ENCODE data around the gene CEP290. TPM values are rescaled to one million over a fixed set of nuclear protein-coding genes. Genes with fewer than 3 reads are reported as not detected.

The CEP290 gene
- total and polyA plus RNA-seq, 9 donors: 6.8 to 42.7 (median 19.1) TPM

DNA sequence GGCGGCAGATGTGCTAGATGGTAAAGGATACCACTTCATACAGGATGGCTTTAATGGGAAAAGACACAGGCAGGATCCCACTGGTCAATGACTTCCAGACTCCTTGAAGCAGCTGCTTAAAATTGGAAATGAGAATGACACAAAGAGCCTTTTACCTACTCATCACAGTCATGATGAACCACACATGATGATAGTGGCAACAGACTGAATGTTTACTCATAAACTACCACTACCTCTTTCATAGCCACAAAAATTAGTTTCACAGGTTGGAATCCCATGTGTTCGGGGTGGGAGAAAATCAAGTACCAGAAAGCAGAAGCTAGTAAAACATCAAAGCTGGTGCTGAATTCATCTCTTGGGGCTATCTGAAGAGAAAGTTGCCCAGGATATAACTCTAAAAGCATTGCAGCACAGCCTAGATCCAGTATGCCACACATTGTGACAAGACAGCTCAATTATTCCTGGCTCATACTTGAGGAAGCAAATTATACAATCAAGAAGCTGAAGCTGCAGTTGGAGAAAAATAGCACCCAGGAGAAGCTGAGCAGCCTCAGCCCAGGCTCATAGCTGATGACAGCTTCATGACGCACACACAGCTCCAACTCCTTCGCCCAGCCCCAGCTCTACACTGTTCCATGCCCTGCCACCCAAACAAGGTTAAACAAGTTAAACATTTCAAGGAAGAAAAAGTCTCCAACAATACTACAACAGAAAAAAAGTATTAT lies 83.7 kb downstream of the CEP290 start:
- DNase-seq: no peak
- Histone ChIP-seq H3K4me1 (ENCODE audit: insufficient read depth) (no peaks in the 10 kb centered on the region), H3K4me3 (no peak overlapping the region), H3K9me3 (no peaks in the 10 kb centered on the region), H3K27me3 (no peaks in the 10 kb centered on the region), H3K36me3 (no peaks in the 10 kb centered on the region), H3K27ac (no peak overlapping the region)
- intact Hi-C loops (cut with DNase I): no loop called here
- TF ChIP-seq POLR2A (IDR thresholded peaks at IDR 0.05): no peak
- TF ChIP-seq, protein P1, sequence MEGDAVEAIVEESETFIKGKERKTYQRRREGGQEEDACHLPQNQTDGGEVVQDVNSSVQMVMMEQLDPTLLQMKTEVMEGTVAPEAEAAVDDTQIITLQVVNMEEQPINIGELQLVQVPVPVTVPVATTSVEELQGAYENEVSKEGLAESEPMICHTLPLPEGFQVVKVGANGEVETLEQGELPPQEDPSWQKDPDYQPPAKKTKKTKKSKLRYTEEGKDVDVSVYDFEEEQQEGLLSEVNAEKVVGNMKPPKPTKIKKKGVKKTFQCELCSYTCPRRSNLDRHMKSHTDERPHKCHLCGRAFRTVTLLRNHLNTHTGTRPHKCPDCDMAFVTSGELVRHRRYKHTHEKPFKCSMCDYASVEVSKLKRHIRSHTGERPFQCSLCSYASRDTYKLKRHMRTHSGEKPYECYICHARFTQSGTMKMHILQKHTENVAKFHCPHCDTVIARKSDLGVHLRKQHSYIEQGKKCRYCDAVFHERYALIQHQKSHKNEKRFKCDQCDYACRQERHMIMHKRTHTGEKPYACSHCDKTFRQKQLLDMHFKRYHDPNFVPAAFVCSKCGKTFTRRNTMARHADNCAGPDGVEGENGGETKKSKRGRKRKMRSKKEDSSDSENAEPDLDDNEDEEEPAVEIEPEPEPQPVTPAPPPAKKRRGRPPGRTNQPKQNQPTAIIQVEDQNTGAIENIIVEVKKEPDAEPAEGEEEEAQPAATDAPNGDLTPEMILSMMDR (IDR thresholded peaks at IDR 0.05): no peak
- no peak for TF ChIP-seq EP300 (IDR thresholded peaks at IDR 0.05)
- WGBS, 3 donors: 98% methylated on average over 4 of the region's 4 CpGs

GRCh38 chr12:88056571-88056970 lies 85.3 kb downstream of the CEP290 start:
- Histone ChIP-seq H3K27me3 (no peaks in the 10 kb centered on the region), H3K27ac (no peak overlapping the region), H3K9me3 (no peaks in the 10 kb centered on the region), H3K36me3 (no peaks in the 10 kb centered on the region), H3K4me3 (no peak overlapping the region), H3K4me1 (ENCODE audit: insufficient read depth) (no peaks in the 10 kb centered on the region)
- WGBS, 3 donors: 70 to 79% (median 75%) methylated on average over 2 of the region's 2 CpGs
- TF ChIP-seq, protein P1 (IDR thresholded peaks at IDR 0.05): no peak
- TF ChIP-seq POLR2A (IDR thresholded peaks at IDR 0.05) (no peak), EP300 (IDR thresholded peaks at IDR 0.05) (no peak)
- DNase-seq: no peak
- intact Hi-C loops (cut with DNase I): no loop called here

GRCh38 chr12:88052686-88053085 lies 89.2 kb downstream of the CEP290 start:
- no peaks in the 10 kb centered on the region for H3K27me3 ChIP-seq
- 86 to 92% (median 91%) methylated on average over 1 of the region's 1 CpG for WGBS, 3 donors
- TF ChIP-seq, protein P1 (IDR thresholded peaks at IDR 0.05): no peak
- no peak for TF ChIP-seq EP300 (IDR thresholded peaks at IDR 0.05)
- no peak for TF ChIP-seq POLR2A (IDR thresholded peaks at IDR 0.05)

DNA sequence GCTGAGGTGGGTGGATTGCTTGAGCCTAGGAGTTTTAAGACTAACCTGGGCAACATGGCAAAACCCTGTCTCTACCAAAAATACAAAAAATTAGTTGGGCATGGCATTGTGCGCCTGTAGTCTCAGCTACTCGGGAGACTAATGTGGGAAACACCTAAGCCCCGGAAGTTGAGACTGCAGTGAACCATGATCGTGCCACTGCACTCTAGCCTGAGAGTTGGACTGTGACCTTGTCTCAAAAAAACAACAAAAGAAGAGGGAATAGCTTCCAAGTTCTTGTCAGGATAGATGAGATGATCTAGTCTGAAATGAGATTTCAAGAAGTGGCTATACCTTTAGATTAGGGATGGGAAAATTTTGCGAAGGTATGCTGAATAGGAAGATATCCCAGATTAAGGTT lies 97.9 kb downstream of the CEP290 start:
- intact Hi-C loops (cut with DNase I): no loop called here
- no peaks in the 10 kb centered on the region for H3K36me3 ChIP-seq

More at GRCh38 chr12:88052686-88053085, 89.2 kb downstream of the CEP290 start:
- intact Hi-C loops (cut with DNase I): no loop called here
- Histone ChIP-seq H3K36me3 (no peaks in the 10 kb centered on the region), H3K4me3 (no peak overlapping the region), H3K9me3 (no peaks in the 10 kb centered on the region), H3K4me1 (ENCODE audit: insufficient read depth) (no peaks in the 10 kb centered on the region), H3K27ac (no peak overlapping the region)
- no peak for DNase-seq

More for the DNA sequence above, 97.9 kb downstream of the CEP290 start:
- Histone ChIP-seq H3K4me3 (no peak overlapping the region), H3K9me3 (no peaks in the 10 kb centered on the region), H3K27ac (no peak overlapping the region), H3K27me3 (no peaks in the 10 kb centered on the region), H3K4me1 (ENCODE audit: insufficient read depth) (no peaks in the 10 kb centered on the region)
- TF ChIP-seq, protein P1 (IDR thresholded peaks at IDR 0.05): no peak
- TF ChIP-seq EP300 (IDR thresholded peaks at IDR 0.05) (no peak), POLR2A (IDR thresholded peaks at IDR 0.05) (no peak)
- WGBS, 3 donors: 96 to 98% (median 97%) methylated on average over 5 of the region's 5 CpGs
- DNase-seq: no peak
